Measurements from ENCODE around the gene INTS14.
A peak's percentile ranks its signal among the peaks of the same experiment; 100 is the strongest.
"Not testable (repeated sequence)": the region's sequence is repeated elsewhere in the genome, so short reads cannot be mapped to it uniquely, and the experiment has no call there.

INTS14 gene

GRCh38 chr15:65578904-65579728, 31.8 kb downstream of the INTS14 start:
- DNase-seq (ENCODE audit: low spot score), result no peak

- DNase-seq (ENCODE audit: low spot score), result no peak
These were observed 33.6 kb downstream of the INTS14 start for GRCh38 chr15:65577129-65577996.

- DNase-seq (ENCODE audit: low spot score), result no peak
These were observed 34.3 kb downstream of the INTS14 start for GRCh38 chr15:65576664-65577063.

GRCh38 chr15:65571971-65572370, 39.0 kb downstream of the INTS14 start:
- DNase-seq (ENCODE audit: low spot score), result peak; percentile 31

GRCh38 chr15:65569728-65570127, 41.2 kb downstream of the INTS14 start:
- DNase-seq (ENCODE audit: low spot score), result no peak

GRCh38 chr15:65561934-65562333, 49.0 kb downstream of the INTS14 start:
- no peak for DNase-seq (ENCODE audit: low spot score)

GRCh38 chr15:65559941-65560340, 51.0 kb downstream of the INTS14 start:
- no peak for DNase-seq (ENCODE audit: low spot score)

- no peak for DNase-seq (ENCODE audit: low spot score)
These were observed 51.8 kb downstream of the INTS14 start for GRCh38 chr15:65558997-65559760.

- no peak for DNase-seq (ENCODE audit: low spot score)
These were observed 52.6 kb downstream of the INTS14 start for GRCh38 chr15:65558336-65558735.

GRCh38 chr15:65556622-65557021, 54.3 kb downstream of the INTS14 start:
- no peak for DNase-seq (ENCODE audit: low spot score)

GRCh38 chr15:65553691-65554090, 57.2 kb downstream of the INTS14 start:
- no peak for DNase-seq (ENCODE audit: low spot score)

- DNase-seq (ENCODE audit: low spot score), result not testable (repeated sequence)
These were observed 58.1 kb downstream of the INTS14 start for GRCh38 chr15:65552851-65553250.

GRCh38 chr15:65551183-65551582, 59.7 kb downstream of the INTS14 start:
- DNase-seq (ENCODE audit: low spot score), result no peak

- DNase-seq (ENCODE audit: low spot score), result no peak
These were observed 60.2 kb downstream of the INTS14 start for GRCh38 chr15:65550681-65551098.

- not testable (repeated sequence) for DNase-seq (ENCODE audit: low spot score)
These were observed 61.6 kb downstream of the INTS14 start for GRCh38 chr15:65549288-65549687.

- no peak for DNase-seq (ENCODE audit: low spot score)
These were observed 63.1 kb downstream of the INTS14 start for GRCh38 chr15:65547841-65548240.

- no peak for DNase-seq (ENCODE audit: low spot score)
These were observed 69.6 kb downstream of the INTS14 start for GRCh38 chr15:65541231-65541820.

- no peak for DNase-seq (ENCODE audit: low spot score)
These were observed 70.6 kb downstream of the INTS14 start for GRCh38 chr15:65540314-65540713.

- no peak for DNase-seq (ENCODE audit: low spot score)
These were observed 75.7 kb downstream of the INTS14 start for GRCh38 chr15:65535192-65535591.

- DNase-seq (ENCODE audit: low spot score), result no peak
These were observed 77.7 kb downstream of the INTS14 start for GRCh38 chr15:65533057-65533756.

- DNase-seq (ENCODE audit: low spot score), result no peak
These were observed 78.2 kb downstream of the INTS14 start for GRCh38 chr15:65532738-65533051.
